Endothelial cell of umbilical vein (primary cell): ENCODE results near the gene SYNGR1. TPM values are rescaled to one million over a fixed set of nuclear protein-coding genes. Genes with fewer than 3 reads are reported as not detected.

Experiments used
- BruUV-seq: library from RNA; stranded (reverse); fragments of 400-500 nt; replicated peaks from 2 replicates; lab custom pipeline; 2021; lab: Mats Ljungman, UMichigan
- CTCF ChIA-PET: fragments of 300-600, 350-600 bp; sonication (Branson Sonifier 250); formaldehyde crosslinking; loops from one replicate; lab custom pipeline; 2021; ENCODE audit warnings: antibody characterized with exemption, inconsistent platforms; lab: Charles Lee
- POLR2A ChIA-PET: fragments of 300-600, 350-600 bp; sonication (Branson Sonifier 250); formaldehyde crosslinking; loops from one replicate; lab custom pipeline; 2021; ENCODE audit warnings: antibody characterized with exemption, inconsistent platforms; lab: Charles Lee
- DNase-seq: peaks from one replicate; pipeline ENCODE4 v3.0.0-alpha.2; 2011; ENCODE audit warnings: low read depth, low spot score
- FAIRE-seq: peaks from 2 replicates; lab custom pipeline; 2011; peaks lifted over from hg19 to GRCh38; lab: Jason Lieb, UNC
- H2AFZ ChIP-seq: 2 replicates; pipeline ENCODE4 v1.6.0; 2012; ENCODE audit warnings: low read depth, low read length, control low read depth, inconsistent platforms
- H3K27ac ChIP-seq: 2 replicates; pipeline ENCODE4 v1.5.1; 2011; ENCODE audit warnings: low read depth, mild to moderate bottlenecking, control low read depth, low read length, moderate library complexity; ENCODE audit not compliant: insufficient read depth
- H3K27me3 ChIP-seq, 2 experiments: 2 replicates each; pipeline versions ENCODE4 v1.6.0 to v1.6.1; 2011; ENCODE audit warnings: low read length in 2 of 2, mixed read lengths in 1 of 2; ENCODE audit not compliant: control insufficient read depth in 2 of 2, insufficient read depth in 2 of 2
- H3K36me3 ChIP-seq, 2 experiments: 2 replicates in 1 of 2; 3 replicates in 1 of 2; pipeline ENCODE4 v1.5.1; 2011; ENCODE audit warnings: low read length in 2 of 2, mild to moderate bottlenecking in 1 of 2, moderate library complexity in 1 of 2; ENCODE audit not compliant: control insufficient read depth in 2 of 2, insufficient read depth in 2 of 2; ENCODE audit errors: extremely low read depth in 1 of 2
- H3K4me1 ChIP-seq: 3 replicates; pipeline ENCODE4 v1.5.1; 2011; ENCODE audit warnings: mild to moderate bottlenecking, low read length; ENCODE audit not compliant: control insufficient read depth, insufficient read depth; ENCODE audit errors: extremely low read depth
- H3K4me2 ChIP-seq: 2 replicates; pipeline ENCODE4 v1.6.1; 2011; ENCODE audit warnings: low read length, control low read depth, mixed read lengths; ENCODE audit not compliant: insufficient read depth
- H3K4me3 ChIP-seq, 3 experiments: fragments of 200-600 bp in 1 of 3; sonication (generic), shearing (Covaris generic) in 1 of 3; replicated peaks in 1 of 3; 2 replicates each; pipeline ENCODE4 v1.5.1; 2011 to 2016; ENCODE audit warnings: control low read depth in 3 of 3, low read length in 3 of 3, mild to moderate bottlenecking in 2 of 3, inconsistent platforms in 1 of 3, low read depth in 1 of 3, moderate library complexity in 1 of 3; ENCODE audit not compliant: insufficient read depth in 1 of 3
- H3K79me2 ChIP-seq: 2 replicates; pipeline ENCODE4 v1.6.0; 2012; ENCODE audit warnings: low read length, inconsistent platforms; ENCODE audit not compliant: control insufficient read depth, insufficient read depth
- H3K9ac ChIP-seq: replicated peaks from 2 replicates; pipeline ENCODE3; 2011; ENCODE audit warnings: low read length, control low read depth; ENCODE audit not compliant: insufficient read depth; ENCODE audit errors: extremely low read depth
- H3K9me1 ChIP-seq: replicated peaks from 3 replicates; pipeline ENCODE4 v1.6.0; 2011; ENCODE audit warnings: mild to moderate bottlenecking, low read length; ENCODE audit not compliant: control insufficient read depth, insufficient read depth; ENCODE audit errors: extremely low read depth
- H3K9me3 ChIP-seq: replicated peaks from 2 replicates; pipeline ENCODE4 v1.5.1; 2012; ENCODE audit warnings: low read length, inconsistent platforms; ENCODE audit not compliant: control insufficient read depth, insufficient read depth
- H4K20me1 ChIP-seq: replicated peaks from 2 replicates; pipeline ENCODE3; 2011; ENCODE audit warnings: mild to moderate bottlenecking, low read length; ENCODE audit not compliant: control insufficient read depth, insufficient read depth; ENCODE audit errors: extremely low read depth
- EZH2 ChIP-seq: IDR thresholded peaks from 2 replicates; pipeline ENCODE4 v1.6.1; 2012; ENCODE audit warnings: borderline replicate concordance, low read depth, mild to moderate bottlenecking, moderate library complexity, low read length, inconsistent platforms; ENCODE audit not compliant: severe bottlenecking
- FOS ChIP-seq: IDR thresholded peaks from 2 replicates; pipeline ENCODE4 v1.6.1; 2011; ENCODE audit warnings: mild to moderate bottlenecking, low read length, moderate library complexity, borderline replicate concordance; ENCODE audit not compliant: insufficient read depth
- GATA2 ChIP-seq: IDR thresholded peaks from 2 replicates; pipeline ENCODE4 v1.7.0; 2011; ENCODE audit warnings: low read depth, mild to moderate bottlenecking, moderate library complexity, mixed read lengths, low read length; ENCODE audit not compliant: insufficient read length, insufficient read depth
- JUN ChIP-seq: IDR thresholded peaks from 2 replicates; pipeline ENCODE4 v1.6.1; 2011; ENCODE audit warnings: borderline replicate concordance, low read depth; ENCODE audit not compliant: insufficient read length, insufficient read depth
- MYC ChIP-seq: IDR thresholded peaks from one replicate; pipeline ENCODE4 v1.6.1; 2011; ENCODE audit warnings: mild to moderate bottlenecking, low read depth, low read length
- POLR2A ChIP-seq: IDR thresholded peaks from 2 replicates; pipeline ENCODE4 v1.6.1; 2012; ENCODE audit warnings: low read depth, mild to moderate bottlenecking, control low read depth, low read length
- POLR2AphosphoS5 ChIP-seq: IDR thresholded peaks from 2 replicates; pipeline ENCODE4 v1.6.1; 2012; ENCODE audit warnings: low read depth, mild to moderate bottlenecking, control low read depth, low read length, moderate library complexity; ENCODE audit not compliant: insufficient read depth
- dilution Hi-C: fragments of 300-500 bp; cut with MboI; formaldehyde crosslinking; loops from one replicate; pipeline ENCODE4 v1.15.0; 2019; ENCODE audit warnings: low sequenced_read_pairs; ENCODE audit not compliant: extremely low pct_ligation_motif_present
- intact Hi-C: fragments of 100-400 bp; cut with micrococcal nuclease; formaldehyde crosslinking; loops from one replicate; pipeline ENCODE4 v1.10.0; 2022
- polyA plus RNA-seq, 4 experiments: library from polyadenylated mRNA; depleted of rRNA in 3 of 4; stranded (reverse) in 3 of 4; unstranded in 1 of 4; fragments of >200 nt; gene quantifications; 2 replicates each; pipeline versions ENCODE4 v1.2.1 to v1.2.3, GENCODE V29; 2011 to 2012; ENCODE audit warnings: missing spikeins in 1 of 4
- total RNA-seq: library from RNA; stranded (reverse); gene quantifications from 2 replicates; pipeline ENCODE4 v1.2.3, GENCODE V29; 2021
- TF ChIP-seq, protein P1 (sequence below), 2 donors: IDR thresholded peaks; 1 replicate in 1 of 2; 2 replicates in 1 of 2; pipeline ENCODE4 v1.5.1; 2011; ENCODE audit warnings: low read length in 2 of 2, mild to moderate bottlenecking in 2 of 2, moderate library complexity in 2 of 2, control low read depth in 1 of 2, inconsistent platforms in 1 of 2, low read depth in 1 of 2; ENCODE audit not compliant: insufficient read depth in 1 of 2; ENCODE audit errors: extremely low read depth in 1 of 2
- TF ChIP-seq, protein P2 (sequence below): IDR thresholded peaks from 2 replicates; pipeline ENCODE4 v1.6.1; 2011; ENCODE audit not compliant: insufficient read depth, insufficient read length

SYNGR1 gene
- total and polyA plus RNA-seq, 2 donors (not counting 3 experiments of a cell fraction or from before 2014, with no cell fraction given): 3.8 to 10.2 TPM

DNA sequence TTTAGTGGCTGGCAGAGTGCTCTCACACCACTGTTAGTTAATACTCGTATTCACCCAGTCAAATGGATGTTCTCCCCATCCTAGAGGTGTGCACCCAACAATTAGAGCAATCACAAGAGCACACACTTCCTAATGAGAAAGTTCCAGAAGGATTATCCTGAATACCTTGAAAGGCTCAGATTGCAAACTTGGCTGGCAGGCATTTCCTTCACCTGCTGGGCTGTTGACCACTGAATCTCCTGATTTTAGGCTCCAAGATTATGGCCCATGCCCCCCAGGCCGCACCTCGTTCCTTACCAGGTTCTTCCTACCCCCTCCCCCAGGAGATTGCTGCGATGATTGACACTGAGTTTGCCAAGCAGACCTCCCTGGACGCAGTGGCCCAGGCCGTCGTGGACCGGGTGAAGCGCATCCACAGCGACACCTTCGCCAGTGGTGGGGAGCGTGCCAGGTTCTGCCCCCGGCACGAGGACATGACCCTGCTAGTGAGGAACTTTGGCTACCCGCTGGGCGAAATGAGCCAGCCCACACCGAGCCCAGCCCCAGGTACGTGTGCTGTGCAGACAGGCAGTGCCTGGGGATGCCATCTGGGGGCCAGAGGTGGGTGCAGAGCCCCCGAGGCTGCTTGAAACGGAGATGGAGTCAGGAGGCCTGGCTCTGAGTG lies 76.7 kb downstream of the SYNGR1 start:
- no peak overlapping the region for H2AFZ ChIP-seq
- H3K27me3 ChIP-seq: no peaks in the 10 kb centered on the region
- FAIRE-seq (no peak), DNase-seq (no peak)
- CTCF ChIA-PET: interaction anchor here (0.7 kb wide), 1 partner anchor 108 kb away, joined by 3 read pairs; no protein-coding TSS in a partner anchor
- dilution Hi-C loops (no loop called here), intact Hi-C loops (no loop called here)
- H3K79me2 ChIP-seq: no peaks in the 10 kb centered on the region
- no peaks in the 10 kb centered on the region for H4K20me1 ChIP-seq
- BruUV-seq: no TSS peak
- peaks cover 14 to 24% of the 10 kb centered on the region in 2 experiments for H3K36me3 ChIP-seq
- no peak overlapping the region for H3K4me2 ChIP-seq
- no peak overlapping the region for H3K4me3 ChIP-seq
- H3K9me3 ChIP-seq: no peaks in the 10 kb centered on the region
- POLR2A ChIA-PET: no interaction called here
- H3K9me1 ChIP-seq: no peaks in the 10 kb centered on the region
- TF ChIP-seq FOS (no peak), MYC (no peak), JUN (no peak), EZH2 (no peak), POLR2A (no peak), GATA2 (no peak), POLR2AphosphoS5 (no peak)
- TF ChIP-seq, protein P1, sequence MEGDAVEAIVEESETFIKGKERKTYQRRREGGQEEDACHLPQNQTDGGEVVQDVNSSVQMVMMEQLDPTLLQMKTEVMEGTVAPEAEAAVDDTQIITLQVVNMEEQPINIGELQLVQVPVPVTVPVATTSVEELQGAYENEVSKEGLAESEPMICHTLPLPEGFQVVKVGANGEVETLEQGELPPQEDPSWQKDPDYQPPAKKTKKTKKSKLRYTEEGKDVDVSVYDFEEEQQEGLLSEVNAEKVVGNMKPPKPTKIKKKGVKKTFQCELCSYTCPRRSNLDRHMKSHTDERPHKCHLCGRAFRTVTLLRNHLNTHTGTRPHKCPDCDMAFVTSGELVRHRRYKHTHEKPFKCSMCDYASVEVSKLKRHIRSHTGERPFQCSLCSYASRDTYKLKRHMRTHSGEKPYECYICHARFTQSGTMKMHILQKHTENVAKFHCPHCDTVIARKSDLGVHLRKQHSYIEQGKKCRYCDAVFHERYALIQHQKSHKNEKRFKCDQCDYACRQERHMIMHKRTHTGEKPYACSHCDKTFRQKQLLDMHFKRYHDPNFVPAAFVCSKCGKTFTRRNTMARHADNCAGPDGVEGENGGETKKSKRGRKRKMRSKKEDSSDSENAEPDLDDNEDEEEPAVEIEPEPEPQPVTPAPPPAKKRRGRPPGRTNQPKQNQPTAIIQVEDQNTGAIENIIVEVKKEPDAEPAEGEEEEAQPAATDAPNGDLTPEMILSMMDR (IDR thresholded peaks at IDR 0.05; ENCODE audit: extremely low read depth in 1 of 2, insufficient read depth in 1 of 2, low read depth in 1 of 2, low read length in 2 of 2): no peak
- TF ChIP-seq, protein P2, sequence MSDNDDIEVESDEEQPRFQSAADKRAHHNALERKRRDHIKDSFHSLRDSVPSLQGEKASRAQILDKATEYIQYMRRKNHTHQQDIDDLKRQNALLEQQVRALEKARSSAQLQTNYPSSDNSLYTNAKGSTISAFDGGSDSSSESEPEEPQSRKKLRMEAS: no peak
- peaks cover 6% of the 10 kb centered on the region for H3K4me1 ChIP-seq
- no peak overlapping the region for H3K27ac ChIP-seq
- no peak overlapping the region for H3K9ac ChIP-seq
